ENCODE measurements around the gene PLEK.

DNA sequence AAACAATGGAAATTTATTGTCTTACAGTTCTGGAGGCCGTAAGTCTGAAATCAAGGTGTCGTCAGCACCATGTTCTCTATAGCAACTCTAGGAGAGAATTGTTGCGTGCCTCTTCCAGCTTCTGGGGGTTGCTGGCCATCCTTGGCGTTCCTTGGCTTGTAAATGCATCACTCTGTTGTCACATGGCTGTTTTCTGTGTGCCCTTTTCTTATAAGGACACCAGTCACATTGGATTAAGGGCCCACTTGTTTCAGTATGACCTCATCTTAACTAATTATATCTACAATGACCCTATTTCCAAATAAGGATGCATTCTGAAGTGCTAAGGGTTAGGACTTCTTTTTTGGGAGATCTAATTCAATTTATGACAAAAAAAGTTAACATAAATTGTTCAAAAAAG is 1.4 kb upstream of the PLEK start:
- TF ChIP-seq CHD2 (IDR thresholded peaks at IDR 0.05; ENCODE audit: low read length, partially characterized antibody) = no peak
- no peak for TF ChIP-seq SIN3A (IDR thresholded peaks at IDR 0.05; ENCODE audit: borderline replicate concordance, low read depth, low read length)
- TF ChIP-seq, protein P1, sequence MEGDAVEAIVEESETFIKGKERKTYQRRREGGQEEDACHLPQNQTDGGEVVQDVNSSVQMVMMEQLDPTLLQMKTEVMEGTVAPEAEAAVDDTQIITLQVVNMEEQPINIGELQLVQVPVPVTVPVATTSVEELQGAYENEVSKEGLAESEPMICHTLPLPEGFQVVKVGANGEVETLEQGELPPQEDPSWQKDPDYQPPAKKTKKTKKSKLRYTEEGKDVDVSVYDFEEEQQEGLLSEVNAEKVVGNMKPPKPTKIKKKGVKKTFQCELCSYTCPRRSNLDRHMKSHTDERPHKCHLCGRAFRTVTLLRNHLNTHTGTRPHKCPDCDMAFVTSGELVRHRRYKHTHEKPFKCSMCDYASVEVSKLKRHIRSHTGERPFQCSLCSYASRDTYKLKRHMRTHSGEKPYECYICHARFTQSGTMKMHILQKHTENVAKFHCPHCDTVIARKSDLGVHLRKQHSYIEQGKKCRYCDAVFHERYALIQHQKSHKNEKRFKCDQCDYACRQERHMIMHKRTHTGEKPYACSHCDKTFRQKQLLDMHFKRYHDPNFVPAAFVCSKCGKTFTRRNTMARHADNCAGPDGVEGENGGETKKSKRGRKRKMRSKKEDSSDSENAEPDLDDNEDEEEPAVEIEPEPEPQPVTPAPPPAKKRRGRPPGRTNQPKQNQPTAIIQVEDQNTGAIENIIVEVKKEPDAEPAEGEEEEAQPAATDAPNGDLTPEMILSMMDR (IDR thresholded peaks at IDR 0.05) = no peak
- no peak for TF ChIP-seq POLR2AphosphoS5 (IDR thresholded peaks at IDR 0.05; ENCODE audit: low read depth, low read length)
- no peak for TF ChIP-seq PBX3 (IDR thresholded peaks at IDR 0.05)
- no peak for TF ChIP-seq MAX (IDR thresholded peaks at IDR 0.05; ENCODE audit: low read depth)

Data from SK-N-SH (cell line).